HPDE6-E6E7 (cell line): ENCODE data around the gene L3MBTL1.
"Not testable (repeated sequence)": the region's sequence is repeated elsewhere in the genome, so short reads cannot be mapped to it uniquely, and the experiment has no call there.

ENCODE experiments used
- DNase-seq: peaks from one replicate; pipeline ENCODE4 v3.0.0; 2011; ENCODE audit warnings: missing footprints; ENCODE audit errors: extremely low spot score

L3MBTL1 gene

GRCh38 chr20:43507150-43508080 lies at the start of gene L3MBTL1:
TSS of gene L3MBTL1 (plus strand) at chr20:43507697. CDS start at chr20:43513504, 5,807 bp downstream.
- DNase-seq, result peak; percentile 97

GRCh38 chr20:43458422-43458924 lies 49.0 kb upstream of the L3MBTL1 start:
- no peak for DNase-seq

- no peak for DNase-seq
Measured at GRCh38 chr20:43459022-43459942, 48.2 kb upstream of the L3MBTL1 start.

- no peak for DNase-seq
Measured at GRCh38 chr20:43460172-43460829, 47.2 kb upstream of the L3MBTL1 start.

GRCh38 chr20:43460830-43461200 lies 46.7 kb upstream of the L3MBTL1 start:
- no peak for DNase-seq

- DNase-seq, result no peak
Measured at GRCh38 chr20:43461894-43462659, 45.4 kb upstream of the L3MBTL1 start.

GRCh38 chr20:43462660-43463526 lies 44.6 kb upstream of the L3MBTL1 start:
- no peak for DNase-seq

- no peak for DNase-seq
Measured at GRCh38 chr20:43463527-43464218, 43.8 kb upstream of the L3MBTL1 start.

- no peak for DNase-seq
Measured at GRCh38 chr20:43464219-43464790, 43.2 kb upstream of the L3MBTL1 start.

- DNase-seq, result no peak
Measured at GRCh38 chr20:43465625-43465943, 41.9 kb upstream of the L3MBTL1 start.

- DNase-seq, result no peak
Measured at GRCh38 chr20:43467589-43467988, 39.9 kb upstream of the L3MBTL1 start.

- DNase-seq, result no peak
Measured at GRCh38 chr20:43472671-43473380, 34.7 kb upstream of the L3MBTL1 start.

- no peak for DNase-seq
Measured at GRCh38 chr20:43473381-43473704, 34.2 kb upstream of the L3MBTL1 start.

GRCh38 chr20:43477193-43477592 lies 30.3 kb upstream of the L3MBTL1 start:
- DNase-seq, result no peak

GRCh38 chr20:43477619-43478018 lies 29.9 kb upstream of the L3MBTL1 start:
- no peak for DNase-seq

GRCh38 chr20:43490038-43490437 lies 17.5 kb upstream of the L3MBTL1 start:
- DNase-seq, result no peak

- DNase-seq, result peak; percentile 91
Measured at GRCh38 chr20:43492101-43492500, 15.4 kb upstream of the L3MBTL1 start.

- DNase-seq, result no peak
Measured at GRCh38 chr20:43495388-43495787, 12.1 kb upstream of the L3MBTL1 start.

- not testable (repeated sequence) for DNase-seq
Measured at GRCh38 chr20:43502021-43502420, 5.5 kb upstream of the L3MBTL1 start.
